ENCODE data around the gene ZNF503. TPM values are rescaled to one million over a fixed set of nuclear protein-coding genes. Genes with fewer than 3 reads are reported as not detected.

ZNF503 gene
- total and polyA plus RNA-seq, 2 of the 8 experiments (the other 6 are each of a cell fraction or from before 2014, with no cell fraction given) = 0.03 to 0.13 TPM

- TF ChIP-seq, protein P1, sequence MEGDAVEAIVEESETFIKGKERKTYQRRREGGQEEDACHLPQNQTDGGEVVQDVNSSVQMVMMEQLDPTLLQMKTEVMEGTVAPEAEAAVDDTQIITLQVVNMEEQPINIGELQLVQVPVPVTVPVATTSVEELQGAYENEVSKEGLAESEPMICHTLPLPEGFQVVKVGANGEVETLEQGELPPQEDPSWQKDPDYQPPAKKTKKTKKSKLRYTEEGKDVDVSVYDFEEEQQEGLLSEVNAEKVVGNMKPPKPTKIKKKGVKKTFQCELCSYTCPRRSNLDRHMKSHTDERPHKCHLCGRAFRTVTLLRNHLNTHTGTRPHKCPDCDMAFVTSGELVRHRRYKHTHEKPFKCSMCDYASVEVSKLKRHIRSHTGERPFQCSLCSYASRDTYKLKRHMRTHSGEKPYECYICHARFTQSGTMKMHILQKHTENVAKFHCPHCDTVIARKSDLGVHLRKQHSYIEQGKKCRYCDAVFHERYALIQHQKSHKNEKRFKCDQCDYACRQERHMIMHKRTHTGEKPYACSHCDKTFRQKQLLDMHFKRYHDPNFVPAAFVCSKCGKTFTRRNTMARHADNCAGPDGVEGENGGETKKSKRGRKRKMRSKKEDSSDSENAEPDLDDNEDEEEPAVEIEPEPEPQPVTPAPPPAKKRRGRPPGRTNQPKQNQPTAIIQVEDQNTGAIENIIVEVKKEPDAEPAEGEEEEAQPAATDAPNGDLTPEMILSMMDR (IDR thresholded peaks at IDR 0.05; ENCODE audit: control extremely low read depth in 1 of 3, insufficient read depth in 1 of 3, low read depth in 1 of 3, low read length in 3 of 3) = peak in 2 of 3 experiments; percentile 76 to 93; a peak in 3 of 4 replicates
- TF ChIP-seq RAD21 (IDR thresholded peaks at IDR 0.05 in 1 of 2, conservative IDR thresholded peaks at IDR 0.05 in 1 of 2; ENCODE audit: low read depth in 2 of 2, low read length in 2 of 2) = peak; percentile 56 to 77
- peak; percentile 61; the same call in 1 of the 2 replicates for TF ChIP-seq E2F6 (IDR thresholded peaks at IDR 0.05)
- peak; percentile 59; the same call in 1 of the 2 replicates for TF ChIP-seq GABPA (IDR thresholded peaks at IDR 0.05; ENCODE audit: borderline replicate concordance, insufficient read depth, low read length)
- TF ChIP-seq TCF12 (IDR thresholded peaks at IDR 0.05; ENCODE audit: low read depth, low read length) = 0 out of 2 replicates have a peak, but pooled peaks have one; percentile 23
- TF ChIP-seq RXRA (IDR thresholded peaks at IDR 0.05; ENCODE audit: insufficient read depth, low read depth, low read length) = no peak
Observed at GRCh38 chr10:75395066-75395931, 6.3 kb downstream of the ZNF503 start (continued).
